ENCODE data around the gene HES5.

- TF ChIP-seq CTCF (conservative IDR thresholded peaks at IDR 0.05; ENCODE audit: low read depth, low read length) (no peak), EZH2 (IDR thresholded peaks at IDR 0.05; ENCODE audit: low read length, unreplicated experiment) (no peak), EZH2phosphoT487 (IDR thresholded peaks at IDR 0.05; ENCODE audit: borderline replicate concordance, low read length) (no peak)
Observed at GRCh38 chr1:2526824-2527555, 3.1 kb downstream of the HES5 start.
